Epithelial cell of proximal tubule (primary cell): Measurements from ENCODE around the gene FKBP2. TPM values are rescaled to one million over a fixed set of nuclear protein-coding genes. Genes with fewer than 3 reads are reported as not detected.

Experiments used
- DNase-seq: peaks from one replicate; pipeline ENCODE4 v3.0.0-alpha.2; 2011; ENCODE audit warnings: low read depth
- H3K4me3 ChIP-seq: 2 replicates; pipeline ENCODE4 v1.5.1; 2011; ENCODE audit warnings: low read depth, mild to moderate bottlenecking, low read length
- CTCF ChIP-seq: conservative IDR thresholded peaks from 2 replicates; pipeline ENCODE4 v1.5.1; 2012; ENCODE audit warnings: low read depth, mild to moderate bottlenecking, low read length
- total RNA-seq: library from RNA; depleted of rRNA; stranded (reverse); fragments of >200 nt; gene quantifications from 2 replicates; pipeline ENCODE4 v1.2.3, GENCODE V29; 2015

Gene FKBP2
- total RNA-seq, 1 donor from 2014 or later, result 184 TPM

GRCh38 chr11:64288353-64288750 is 47.5 kb downstream of the FKBP2 start:
- no peak for DNase-seq
- no peak for TF ChIP-seq CTCF
- no peak overlapping the region for H3K4me3 ChIP-seq

GRCh38 chr11:64289002-64289564 is 48.2 kb downstream of the FKBP2 start:
- DNase-seq, result no peak
- no peak for TF ChIP-seq CTCF
- H3K4me3 ChIP-seq, result no peak overlapping the region

GRCh38 chr11:64290352-64291261 is 49.7 kb downstream of the FKBP2 start:
- no peak for TF ChIP-seq CTCF
- H3K4me3 ChIP-seq, result no peak overlapping the region
- DNase-seq, result no peak

GRCh38 chr11:64291262-64291751 is 50.4 kb downstream of the FKBP2 start, which contains the start of gene KCNK4:
Gene KCNK4, plus strand, starts transcription at chr11:64291302. Its CDS starts 1,717 bp downstream, at chr11:64293019.
- TF ChIP-seq CTCF, result no peak
- no peak for DNase-seq
- no peak within 1 kb of the TSS for H3K4me3 ChIP-seq

GRCh38 chr11:64291752-64292459 is 51.0 kb downstream of the FKBP2 start:
- no peak overlapping the region for H3K4me3 ChIP-seq
- no peak for TF ChIP-seq CTCF
- DNase-seq, result no peak

GRCh38 chr11:64292460-64293254 is 51.8 kb downstream of the FKBP2 start:
- no peak for TF ChIP-seq CTCF
- DNase-seq, result no peak
- no peak overlapping the region for H3K4me3 ChIP-seq
